ENCODE data around the gene CALCOCO1.

Gene CALCOCO1

DNA sequence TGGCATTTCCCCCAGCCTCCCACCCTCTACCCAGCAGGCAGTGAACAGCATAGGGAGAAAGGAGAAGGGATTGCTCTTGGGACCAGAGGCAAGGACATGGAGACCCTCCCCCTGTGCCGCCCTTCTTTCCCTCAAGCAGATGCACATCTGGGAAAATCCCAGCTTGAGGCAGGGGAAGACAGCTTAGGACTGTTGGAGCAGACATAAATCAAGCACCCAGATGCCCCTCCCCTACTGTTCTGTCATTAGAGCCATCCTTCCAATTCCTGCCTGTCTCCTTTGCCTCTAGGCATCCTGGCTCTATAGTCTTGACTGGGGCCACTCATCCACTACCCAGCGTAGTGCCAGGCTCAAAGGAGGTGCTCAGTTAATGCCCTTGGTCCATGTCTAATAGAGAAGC lies 32.0 kb upstream of the CALCOCO1 start:
- no peak overlapping the region for H2AFZ ChIP-seq (ENCODE audit: low read length, unreplicated experiment)
- peaks cover 79% of the 10 kb centered on the region for H3K27me3 ChIP-seq (ENCODE audit: insufficient read depth, low read length)
- H3K36me3 ChIP-seq (ENCODE audit: insufficient read depth, low read length) = no peaks in the 10 kb centered on the region
- no peak overlapping the region for H3K27ac ChIP-seq (ENCODE audit: low read depth, low read length)
- H3K4me1 ChIP-seq (ENCODE audit: control insufficient read depth, insufficient read depth, low read length, unreplicated experiment) = peaks cover 4% of the 10 kb centered on the region
- no peaks in the 10 kb centered on the region for H3K79me2 ChIP-seq (ENCODE audit: control insufficient read depth, insufficient read depth, low read length, unreplicated experiment)
- H3K4me3 ChIP-seq (ENCODE audit: low read depth, low read length) = no peak overlapping the region

DNA sequence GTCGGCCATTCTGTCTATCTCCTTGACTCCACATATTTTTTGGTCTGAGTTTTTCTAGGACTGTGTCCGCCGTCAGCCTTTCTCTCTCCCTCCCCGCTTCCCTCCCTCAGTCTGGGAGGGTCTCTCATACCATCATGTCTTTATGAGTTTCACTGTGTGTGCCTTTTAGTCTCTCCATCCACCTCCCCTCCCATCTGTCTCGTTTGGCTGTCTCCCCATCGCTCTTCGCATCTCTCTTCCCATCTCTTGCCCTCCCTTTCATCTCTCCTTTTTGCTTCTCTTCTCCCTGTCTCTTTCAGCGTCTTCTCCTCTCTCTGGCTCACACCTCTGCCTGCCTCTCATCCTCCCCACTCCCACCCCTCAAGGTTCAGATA lies 31.5 kb upstream of the CALCOCO1 start:
- H3K4me1 ChIP-seq (ENCODE audit: control insufficient read depth, insufficient read depth, low read length, unreplicated experiment) = peaks cover 4% of the 10 kb centered on the region
- no peaks in the 10 kb centered on the region for H3K79me2 ChIP-seq (ENCODE audit: control insufficient read depth, insufficient read depth, low read length, unreplicated experiment)
- H3K27ac ChIP-seq (ENCODE audit: low read depth, low read length) = no peak overlapping the region
- no peaks in the 10 kb centered on the region for H3K36me3 ChIP-seq (ENCODE audit: insufficient read depth, low read length)
- H2AFZ ChIP-seq (ENCODE audit: low read length, unreplicated experiment) = no peak overlapping the region
- H3K4me3 ChIP-seq (ENCODE audit: low read depth, low read length) = no peak overlapping the region
- H3K27me3 ChIP-seq (ENCODE audit: insufficient read depth, low read length) = peaks cover 84% of the 10 kb centered on the region

DNA sequence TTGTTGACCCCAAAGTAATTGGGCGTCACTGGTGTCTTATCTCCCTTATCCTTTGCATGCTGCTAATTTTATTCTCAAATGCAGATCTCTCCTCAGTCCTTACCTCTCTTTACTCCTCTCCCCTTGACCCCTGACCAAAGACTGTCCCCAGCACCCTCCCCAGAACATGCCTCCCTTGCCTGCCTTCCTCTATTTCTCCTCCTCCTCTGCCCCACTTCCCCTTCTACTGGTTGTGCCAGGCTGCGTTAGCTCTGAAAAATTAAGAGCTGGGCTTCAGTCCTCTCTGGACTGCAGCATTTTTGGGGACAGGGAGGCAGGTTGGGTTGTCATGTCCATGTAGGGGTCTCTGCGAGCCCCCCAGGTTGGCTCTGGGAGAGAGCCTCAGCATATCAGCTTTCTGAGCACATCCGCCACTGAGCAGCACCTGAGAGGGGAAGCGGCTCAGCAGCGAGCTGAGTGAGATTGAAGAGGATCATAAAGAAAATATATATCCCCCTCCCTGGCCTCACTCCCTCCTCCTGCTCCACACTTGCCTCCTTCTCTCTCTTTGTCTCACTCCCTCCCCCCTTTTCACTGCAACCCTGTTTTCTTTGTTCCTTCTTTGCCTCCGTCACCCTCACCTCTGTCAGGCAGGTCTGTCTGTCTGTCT lies 31.0 kb upstream of the CALCOCO1 start:
- no peak overlapping the region for H2AFZ ChIP-seq (ENCODE audit: low read length, unreplicated experiment)
- no peak overlapping the region for H3K27ac ChIP-seq (ENCODE audit: low read depth, low read length)
- peaks cover 4% of the 10 kb centered on the region for H3K4me1 ChIP-seq (ENCODE audit: control insufficient read depth, insufficient read depth, low read length, unreplicated experiment)
- H3K79me2 ChIP-seq (ENCODE audit: control insufficient read depth, insufficient read depth, low read length, unreplicated experiment) = no peaks in the 10 kb centered on the region
- H3K36me3 ChIP-seq (ENCODE audit: insufficient read depth, low read length) = no peaks in the 10 kb centered on the region
- no peak overlapping the region for H3K4me3 ChIP-seq (ENCODE audit: low read depth, low read length)
- peaks cover 84% of the 10 kb centered on the region for H3K27me3 ChIP-seq (ENCODE audit: insufficient read depth, low read length)

DNA sequence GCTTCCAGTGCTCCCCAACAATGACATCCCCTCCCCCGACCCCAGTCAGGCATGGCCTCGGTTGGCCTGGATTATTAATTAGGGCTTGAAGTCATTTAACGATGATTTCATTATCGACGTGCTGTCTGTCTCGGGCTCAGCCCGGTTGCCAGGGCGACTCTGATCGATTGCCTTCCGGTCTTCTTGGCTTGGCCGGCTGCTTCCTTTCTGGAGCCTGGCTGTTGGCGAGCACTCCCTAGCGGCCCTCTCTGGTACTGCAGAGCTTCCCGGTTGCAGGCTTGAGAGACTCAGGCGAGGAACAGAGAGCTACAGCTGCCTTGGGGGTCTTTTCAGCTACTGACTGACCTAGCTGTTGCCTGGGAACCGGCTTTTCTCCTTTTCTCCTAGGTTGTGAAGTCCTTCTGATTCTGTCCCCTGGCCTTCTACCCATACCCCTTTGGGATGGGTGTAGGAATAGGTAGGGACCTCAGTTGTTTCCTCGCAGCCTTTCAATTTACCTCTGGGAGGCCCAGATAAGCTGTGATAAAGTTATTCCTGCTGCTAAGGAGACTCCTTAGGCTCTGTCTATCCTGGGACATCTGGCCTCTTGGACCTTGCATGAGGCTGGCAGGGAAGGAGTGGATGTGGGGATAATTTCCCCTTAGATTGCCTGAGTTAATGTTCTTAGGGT lies 30.0 kb upstream of the CALCOCO1 start:
- Histone ChIP-seq H3K4me1 (ENCODE audit: control insufficient read depth, insufficient read depth, low read length, unreplicated experiment) (peaks cover 4% of the 10 kb centered on the region), H3K27me3 (ENCODE audit: insufficient read depth, low read length) (peaks cover 85% of the 10 kb centered on the region), H2AFZ (ENCODE audit: low read length, unreplicated experiment) (peak overlapping the region; percentile 19)

DNA sequence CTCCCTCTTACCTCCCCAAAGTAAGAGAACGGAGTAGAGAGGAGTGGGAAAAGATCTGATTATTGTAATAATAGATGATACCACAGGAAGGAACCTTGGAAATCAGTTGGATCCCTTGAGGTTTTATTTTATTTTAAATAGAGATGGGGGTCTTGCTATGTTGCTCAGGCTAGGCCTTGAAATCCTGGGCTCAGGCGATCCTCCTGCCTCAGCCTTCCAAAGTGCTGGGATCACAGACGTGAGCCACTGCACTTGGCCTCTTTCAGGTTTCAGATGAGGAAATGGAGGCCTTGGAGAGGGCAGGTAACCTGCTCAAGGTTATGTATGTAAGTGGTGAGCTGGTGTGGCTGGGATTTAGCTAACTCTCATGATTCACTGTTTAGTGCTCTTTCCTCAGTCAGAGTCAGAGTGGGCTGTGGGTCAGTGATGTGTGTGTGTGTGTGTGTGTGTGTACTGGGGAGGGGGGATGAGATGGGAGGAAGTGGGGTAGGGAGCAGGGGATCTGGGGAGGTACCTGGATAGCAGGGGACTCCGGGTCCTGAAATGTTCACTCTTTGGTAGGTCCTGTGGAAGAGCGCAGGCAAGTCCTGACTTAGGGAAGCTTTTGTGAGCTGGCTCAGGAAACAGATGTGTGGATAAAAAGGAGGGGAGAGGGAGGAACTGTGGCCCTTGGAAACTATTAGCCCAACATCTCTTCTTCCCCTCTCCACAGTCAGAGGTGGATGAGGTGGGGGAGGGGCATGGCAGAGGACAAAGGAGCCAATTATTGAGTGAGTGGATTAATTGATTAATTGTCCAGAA lies 29.2 kb upstream of the CALCOCO1 start:
- Histone ChIP-seq H3K4me3 (ENCODE audit: low read depth, low read length) (peak overlapping the region; percentile 52; the same call in 1 of the 2 replicates), H3K27ac (ENCODE audit: low read depth, low read length) (no peak overlapping the region), H3K36me3 (ENCODE audit: insufficient read depth, low read length) (no peaks in the 10 kb centered on the region), H3K79me2 (ENCODE audit: control insufficient read depth, insufficient read depth, low read length, unreplicated experiment) (no peaks in the 10 kb centered on the region), H2AFZ (ENCODE audit: low read length, unreplicated experiment) (peak overlapping the region; percentile 19), H3K4me1 (ENCODE audit: control insufficient read depth, insufficient read depth, low read length, unreplicated experiment) (peaks cover 4% of the 10 kb centered on the region), H3K27me3 (ENCODE audit: insufficient read depth, low read length) (peaks cover 85% of the 10 kb centered on the region)

More for the DNA sequence above, 30.0 kb upstream of the CALCOCO1 start:
- Histone ChIP-seq H3K4me3 (ENCODE audit: low read depth, low read length) (peak overlapping the region; percentile 52; the same call in 1 of the 2 replicates), H3K36me3 (ENCODE audit: insufficient read depth, low read length) (no peaks in the 10 kb centered on the region), H3K79me2 (ENCODE audit: control insufficient read depth, insufficient read depth, low read length, unreplicated experiment) (no peaks in the 10 kb centered on the region), H3K27ac (ENCODE audit: low read depth, low read length) (no peak overlapping the region)

DNA sequence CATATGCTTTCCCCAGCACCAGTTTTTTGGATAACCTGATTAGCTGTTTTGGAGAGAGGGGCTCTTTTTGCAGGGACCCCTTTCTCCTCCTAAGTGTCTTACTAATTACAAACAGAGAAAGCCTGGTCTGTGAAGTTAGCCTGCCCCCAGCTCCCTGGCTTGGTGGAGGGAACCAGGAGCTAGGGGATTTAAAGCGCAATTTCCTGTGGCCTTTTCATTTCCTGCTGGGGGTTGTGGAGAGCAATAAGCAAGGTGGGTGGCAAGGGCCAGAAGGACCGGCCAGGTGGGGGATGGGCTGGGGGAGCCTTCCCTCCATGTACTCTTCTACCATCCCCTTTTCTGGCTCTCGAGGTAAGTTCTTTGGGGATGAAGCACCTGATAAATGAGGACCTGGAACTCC lies 28.6 kb upstream of the CALCOCO1 start:
- Histone ChIP-seq H3K27me3 (ENCODE audit: insufficient read depth, low read length) (peaks cover 86% of the 10 kb centered on the region), H3K27ac (ENCODE audit: low read depth, low read length) (no peak overlapping the region), H2AFZ (ENCODE audit: low read length, unreplicated experiment) (no peak overlapping the region), H3K79me2 (ENCODE audit: control insufficient read depth, insufficient read depth, low read length, unreplicated experiment) (no peaks in the 10 kb centered on the region), H3K4me3 (ENCODE audit: low read depth, low read length) (no peak overlapping the region), H3K4me1 (ENCODE audit: control insufficient read depth, insufficient read depth, low read length, unreplicated experiment) (peaks cover 6% of the 10 kb centered on the region), H3K36me3 (ENCODE audit: insufficient read depth, low read length) (no peaks in the 10 kb centered on the region)

DNA sequence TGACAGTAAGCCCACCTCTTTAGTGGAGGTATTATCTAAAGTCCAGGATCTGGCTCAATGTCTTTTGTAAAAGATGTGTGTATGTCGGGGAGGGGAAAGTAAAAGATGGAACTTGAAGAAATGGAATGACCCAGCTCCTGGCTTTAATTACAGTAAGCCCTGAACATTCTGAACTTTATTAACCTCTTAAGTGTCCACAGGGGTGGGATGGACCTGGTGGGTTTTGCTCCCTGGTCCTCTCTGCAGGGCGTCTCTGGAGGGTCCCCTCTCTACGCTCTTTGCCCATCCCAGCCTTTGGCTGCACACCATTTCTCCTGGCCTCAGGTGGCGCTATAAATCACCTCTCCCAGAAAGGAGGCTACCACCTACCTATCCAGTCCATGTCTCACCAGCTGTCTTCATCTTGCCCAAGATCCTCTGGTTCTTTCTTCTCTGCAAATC lies 28.2 kb upstream of the CALCOCO1 start:
- H3K27me3 ChIP-seq (ENCODE audit: insufficient read depth, low read length) = peaks cover 86% of the 10 kb centered on the region
- H3K4me1 ChIP-seq (ENCODE audit: control insufficient read depth, insufficient read depth, low read length, unreplicated experiment) = peaks cover 8% of the 10 kb centered on the region
- no peak overlapping the region for H3K4me3 ChIP-seq (ENCODE audit: low read depth, low read length)
- H3K79me2 ChIP-seq (ENCODE audit: control insufficient read depth, insufficient read depth, low read length, unreplicated experiment) = no peaks in the 10 kb centered on the region
- no peak overlapping the region for H2AFZ ChIP-seq (ENCODE audit: low read length, unreplicated experiment)
- no peak overlapping the region for H3K27ac ChIP-seq (ENCODE audit: low read depth, low read length)
- no peaks in the 10 kb centered on the region for H3K36me3 ChIP-seq (ENCODE audit: insufficient read depth, low read length)

DNA sequence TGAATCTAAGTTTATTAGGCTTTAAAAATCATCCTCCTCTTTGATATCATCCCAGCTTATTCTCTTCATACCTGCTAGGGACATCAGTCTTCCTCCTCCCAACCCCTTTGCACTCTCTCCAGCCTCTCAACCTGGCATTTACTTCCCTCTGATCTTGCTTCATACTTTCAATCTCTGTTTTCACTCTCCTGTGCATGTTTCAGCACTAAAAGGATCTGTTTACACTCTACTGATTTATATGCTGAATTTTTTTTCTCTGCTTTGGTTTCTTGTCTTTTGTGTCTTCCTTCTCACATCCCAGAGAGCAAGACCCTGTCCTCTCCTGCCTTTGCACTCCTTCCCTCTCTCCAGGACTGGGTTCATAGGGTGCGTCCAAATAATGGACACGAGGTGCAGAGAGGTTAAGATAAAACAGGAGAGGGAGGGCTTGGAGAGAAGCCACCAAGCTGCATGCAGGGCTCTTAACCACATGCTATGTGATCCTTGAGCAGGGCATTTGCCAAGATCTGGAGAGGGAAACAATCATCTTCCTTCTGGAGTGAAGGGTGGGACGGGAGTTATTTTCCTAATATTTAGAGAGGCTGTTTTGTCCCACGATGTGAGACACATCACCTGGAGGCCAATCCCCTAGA lies 27.5 kb upstream of the CALCOCO1 start:
- H3K79me2 ChIP-seq (ENCODE audit: control insufficient read depth, insufficient read depth, low read length, unreplicated experiment) = no peaks in the 10 kb centered on the region
- no peaks in the 10 kb centered on the region for H3K36me3 ChIP-seq (ENCODE audit: insufficient read depth, low read length)
- no peak overlapping the region for H3K4me3 ChIP-seq (ENCODE audit: low read depth, low read length)
- H3K27ac ChIP-seq (ENCODE audit: low read depth, low read length) = no peak overlapping the region
- H3K27me3 ChIP-seq (ENCODE audit: insufficient read depth, low read length) = peaks cover 89% of the 10 kb centered on the region
- H3K4me1 ChIP-seq (ENCODE audit: control insufficient read depth, insufficient read depth, low read length, unreplicated experiment) = peaks cover 8% of the 10 kb centered on the region
- no peak overlapping the region for H2AFZ ChIP-seq (ENCODE audit: low read length, unreplicated experiment)

DNA sequence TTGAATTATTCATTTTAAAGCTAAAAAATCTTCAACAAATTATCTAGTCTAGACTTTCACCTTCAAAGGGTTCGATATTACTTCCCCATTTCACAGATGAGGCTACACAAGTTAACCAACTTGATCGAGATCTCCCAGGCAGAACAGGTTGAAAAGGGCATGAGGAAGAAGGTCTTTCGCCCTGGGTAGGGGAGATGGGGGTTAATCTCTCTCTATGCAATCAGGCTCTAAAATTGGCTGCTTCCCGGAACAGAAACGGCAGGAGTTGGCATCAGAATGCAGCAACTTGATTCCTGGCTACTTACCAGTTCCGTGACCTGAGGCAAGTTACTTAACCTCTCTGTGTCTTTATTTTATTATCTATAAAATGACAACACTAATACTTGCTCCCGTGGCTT lies 26.9 kb upstream of the CALCOCO1 start:
- no peak overlapping the region for H3K27ac ChIP-seq (ENCODE audit: low read depth, low read length)
- peaks cover 89% of the 10 kb centered on the region for H3K27me3 ChIP-seq (ENCODE audit: insufficient read depth, low read length)
- no peak overlapping the region for H2AFZ ChIP-seq (ENCODE audit: low read length, unreplicated experiment)
- H3K4me3 ChIP-seq (ENCODE audit: low read depth, low read length) = no peak overlapping the region
- no peaks in the 10 kb centered on the region for H3K79me2 ChIP-seq (ENCODE audit: control insufficient read depth, insufficient read depth, low read length, unreplicated experiment)
- peaks cover 8% of the 10 kb centered on the region for H3K4me1 ChIP-seq (ENCODE audit: control insufficient read depth, insufficient read depth, low read length, unreplicated experiment)
- no peaks in the 10 kb centered on the region for H3K36me3 ChIP-seq (ENCODE audit: insufficient read depth, low read length)

DNA sequence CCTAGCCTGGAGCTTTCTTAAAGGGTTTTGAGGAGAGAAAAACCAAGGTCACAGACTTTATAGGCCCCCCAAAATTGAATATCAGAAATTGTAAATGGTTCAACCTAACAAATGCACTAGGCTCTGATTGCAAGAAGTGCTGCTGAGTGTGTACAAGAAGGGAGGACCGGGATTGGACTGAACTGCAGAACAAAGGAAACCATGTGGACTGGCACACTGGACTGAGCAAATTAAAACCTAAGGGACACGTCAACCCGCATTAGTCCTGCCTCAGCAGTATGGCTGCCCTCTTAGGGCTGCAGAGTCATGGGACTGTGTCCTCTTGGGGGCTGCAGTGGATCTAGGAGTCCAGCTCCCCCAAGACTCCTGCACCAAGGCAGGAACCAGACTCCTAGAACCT lies 25.4 kb upstream of the CALCOCO1 start:
- Histone ChIP-seq H3K4me1 (ENCODE audit: control insufficient read depth, insufficient read depth, low read length, unreplicated experiment) (peaks cover 8% of the 10 kb centered on the region), H3K27ac (ENCODE audit: low read depth, low read length) (no peak overlapping the region), H3K27me3 (ENCODE audit: insufficient read depth, low read length) (peaks cover 89% of the 10 kb centered on the region), H3K36me3 (ENCODE audit: insufficient read depth, low read length) (no peaks in the 10 kb centered on the region), H3K4me3 (ENCODE audit: low read depth, low read length) (no peak overlapping the region), H2AFZ (ENCODE audit: low read length, unreplicated experiment) (no peak overlapping the region), H3K79me2 (ENCODE audit: control insufficient read depth, insufficient read depth, low read length, unreplicated experiment) (no peaks in the 10 kb centered on the region)
